HG03439 (cell line): ENCODE measurements around the gene AMPD2.
"Not testable (repeated sequence)": the region's sequence is repeated elsewhere in the genome, so short reads cannot be mapped to it uniquely, and the experiment has no call there.

Source experiments
- ATAC-seq: cut with Tn5 transposase; IDR thresholded peaks from one replicate; pipeline ENCODE4 v1.9.1; 2021; ENCODE audit warnings: mild to moderate bottlenecking, moderate library complexity; ENCODE audit not compliant: unreplicated experiment

Gene AMPD2

GRCh38 chr1:109676683-109677381 is 57.2 kb downstream of the AMPD2 start:
- ATAC-seq: not testable (repeated sequence)

GRCh38 chr1:109677459-109677858 is 57.8 kb downstream of the AMPD2 start:
- ATAC-seq: no peak

- not testable (repeated sequence) for ATAC-seq
Observed at GRCh38 chr1:109678637-109679036, 59.0 kb downstream of the AMPD2 start.
